ENCODE measurements around the gene KIR3DL1.

Gene KIR3DL1

GRCh38 chr19:54790711-54791110 lies 25.6 kb upstream of the KIR3DL1 start:
- no peaks in the 10 kb centered on the region for H3K4me1 ChIP-seq
- no peaks in the 10 kb centered on the region for H3K27me3 ChIP-seq
- H3K36me3 ChIP-seq: no peaks in the 10 kb centered on the region
- TF ChIP-seq CTCF (IDR thresholded peaks at IDR 0.05): no peak
- H3K4me3 ChIP-seq: no peak overlapping the region
- no peaks in the 10 kb centered on the region for H3K9me3 ChIP-seq
- no peak for DNase-seq
- no peak overlapping the region for H3K27ac ChIP-seq
- intact Hi-C loops (cut with DNase I; ENCODE audit: low total_unique reads): no loop called here

GRCh38 chr19:54791476-54791875 lies 24.8 kb upstream of the KIR3DL1 start:
- Histone ChIP-seq H3K4me1 (no peaks in the 10 kb centered on the region), H3K4me3 (no peak overlapping the region), H3K27ac (no peak overlapping the region), H3K36me3 (no peaks in the 10 kb centered on the region), H3K27me3 (no peaks in the 10 kb centered on the region), H3K9me3 (no peaks in the 10 kb centered on the region)
- intact Hi-C loops (cut with DNase I; ENCODE audit: low total_unique reads): no loop called here
- no peak for TF ChIP-seq CTCF (IDR thresholded peaks at IDR 0.05)
- DNase-seq: no peak

- no peaks in the 10 kb centered on the region for H3K36me3 ChIP-seq
- no peaks in the 10 kb centered on the region for H3K4me1 ChIP-seq
- H3K27ac ChIP-seq: no peak overlapping the region
- DNase-seq: no peak
- TF ChIP-seq CTCF (IDR thresholded peaks at IDR 0.05): no peak
- no peaks in the 10 kb centered on the region for H3K27me3 ChIP-seq
- H3K9me3 ChIP-seq: no peaks in the 10 kb centered on the region
- intact Hi-C loops (cut with DNase I; ENCODE audit: low total_unique reads): no loop called here
- H3K4me3 ChIP-seq: no peak overlapping the region
Measured at GRCh38 chr19:54792814-54793213, 23.5 kb upstream of the KIR3DL1 start.

- no peaks in the 10 kb centered on the region for H3K9me3 ChIP-seq
- no peak overlapping the region for H3K27ac ChIP-seq
- DNase-seq: no peak
- intact Hi-C loops (cut with DNase I; ENCODE audit: low total_unique reads): no loop called here
- H3K4me3 ChIP-seq: no peak overlapping the region
- no peaks in the 10 kb centered on the region for H3K36me3 ChIP-seq
- H3K4me1 ChIP-seq: no peaks in the 10 kb centered on the region
- no peak for TF ChIP-seq CTCF (IDR thresholded peaks at IDR 0.05)
- H3K27me3 ChIP-seq: no peaks in the 10 kb centered on the region
Measured at GRCh38 chr19:54795758-54796157, 20.5 kb upstream of the KIR3DL1 start.

- DNase-seq: no peak
- no peaks in the 10 kb centered on the region for H3K4me1 ChIP-seq
- H3K4me3 ChIP-seq: no peak within 1 kb of the TSS
- H3K36me3 ChIP-seq: no peaks in the 10 kb centered on the region
- H3K9me3 ChIP-seq: no peaks in the 10 kb centered on the region
- no peak for TF ChIP-seq CTCF (IDR thresholded peaks at IDR 0.05)
- no peaks in the 10 kb centered on the region for H3K27me3 ChIP-seq
- H3K27ac ChIP-seq: no peak within 1 kb of the TSS
- intact Hi-C loops (cut with DNase I; ENCODE audit: low total_unique reads): no loop called here
Measured at GRCh38 chr19:54803410-54803809, 12.9 kb upstream of the KIR3DL1 start, which contains the start of gene KIR2DL4. Gene KIR2DL4, plus strand, starts transcription at chr19:54803610. Its CDS starts 42 bp downstream, at chr19:54803652.

GRCh38 chr19:54804101-54804500 lies 12.2 kb upstream of the KIR3DL1 start:
- Histone ChIP-seq H3K9me3 (no peaks in the 10 kb centered on the region), H3K4me1 (no peaks in the 10 kb centered on the region), H3K27me3 (no peaks in the 10 kb centered on the region), H3K4me3 (no peak overlapping the region), H3K27ac (no peak overlapping the region), H3K36me3 (no peaks in the 10 kb centered on the region)
- intact Hi-C loops (cut with DNase I; ENCODE audit: low total_unique reads): no loop called here
- no peak for DNase-seq
- no peak for TF ChIP-seq CTCF (IDR thresholded peaks at IDR 0.05)

Measured in tibial artery (tissue), 4 donors.